Right atrium auricular region (tissue), 2 donors: ENCODE measurements around the gene LRRC25. TPM values are rescaled to one million over a fixed set of nuclear protein-coding genes. Genes with fewer than 3 reads are reported as not detected.
"Not testable (repeated sequence)": the region's sequence is repeated elsewhere in the genome, so short reads cannot be mapped to it uniquely, and the experiment has no call there.

ENCODE experiments used
- DNase-seq: peaks from one replicate; pipeline ENCODE4 v3.0.0-alpha.2; 2019; ENCODE audit warnings: low spot score
- H3K27ac ChIP-seq, 2 donors: fragments of 200-600 bp; sonication (generic); 1 replicate in 1 of 2; 2 replicates in 1 of 2; pipeline ENCODE4 v1.5.1; 2016 to 2019
- H3K27me3 ChIP-seq, 2 donors: fragments of 200-600 bp; sonication (generic); one replicate each; pipeline versions ENCODE4 v1.5.1 to v1.6.0; 2017 to 2019
- H3K36me3 ChIP-seq: fragments of 200-600 bp; sonication (generic); one replicate; pipeline ENCODE4 v1.5.1; 2016
- H3K4me1 ChIP-seq, 2 donors: fragments of 200-600 bp; sonication (generic); one replicate each; pipeline versions ENCODE4 v1.5.1 to v1.6.0; 2017 to 2019
- H3K4me3 ChIP-seq, 2 donors: fragments of 200-600 bp; sonication (generic); 1 replicate in 1 of 2; 2 replicates in 1 of 2; pipeline ENCODE4 v1.5.1; 2017 to 2019; ENCODE audit warnings: mild to moderate bottlenecking in 1 of 2, moderate library complexity in 1 of 2
- H3K9me3 ChIP-seq, 2 donors: fragments of 200-600 bp; sonication (generic); one replicate each; pipeline ENCODE4 v1.5.1; 2019
- CTCF ChIP-seq, 2 donors: fragments of 200-600 bp; sonication (generic); IDR thresholded peaks; one replicate each; pipeline ENCODE4 v1.5.1; 2019; ENCODE audit warnings: antibody characterized with exemption in 2 of 2
- total RNA-seq, 2 donors: library from RNA; depleted of rRNA; stranded (reverse); fragments of >200 nt; gene quantifications; one replicate each; pipeline ENCODE4 v1.1.0, GENCODE V29; 2016

LRRC25 gene
- total RNA-seq, 2 donors from 2014 or later: 2.6 to 6.8 TPM

- Histone ChIP-seq H3K9me3 (no peaks in the 10 kb centered on the region), H3K27me3 (no peaks in the 10 kb centered on the region), H3K4me1 (peaks cover 0 to 21% of the 10 kb centered on the region in 2 donors), H3K27ac (no peak overlapping the region), H3K36me3 (peaks cover 2% of the 10 kb centered on the region), H3K4me3 (no peak overlapping the region)
- TF ChIP-seq CTCF (IDR thresholded peaks at IDR 0.05): no peak
- no peak for DNase-seq
Observed at GRCh38 chr19:18368504-18369222, 28.8 kb downstream of the LRRC25 start.

GRCh38 chr19:18366021-18366435, 31.4 kb downstream of the LRRC25 start:
- no peak for DNase-seq
- no peak for TF ChIP-seq CTCF (IDR thresholded peaks at IDR 0.05)
- peaks cover 12% of the 10 kb centered on the region for H3K36me3 ChIP-seq
- no peaks in the 10 kb centered on the region for H3K27me3 ChIP-seq
- H3K4me1 ChIP-seq: peaks cover 0 to 16% of the 10 kb centered on the region in 2 donors
- H3K9me3 ChIP-seq: no peaks in the 10 kb centered on the region
- no peak overlapping the region for H3K4me3 ChIP-seq
- peak overlapping the region; percentile 65 to 76 for H3K27ac ChIP-seq

GRCh38 chr19:18364826-18365528, 32.4 kb downstream of the LRRC25 start:
- Histone ChIP-seq H3K36me3 (peaks cover 17% of the 10 kb centered on the region), H3K4me3 (peak overlapping the region in 1 of 2 donors; percentile 4), H3K9me3 (no peaks in the 10 kb centered on the region), H3K27ac (peak overlapping the region; percentile 65 to 76), H3K4me1 (peaks cover 0 to 16% of the 10 kb centered on the region in 2 donors), H3K27me3 (no peaks in the 10 kb centered on the region)
- DNase-seq: peak; percentile 78
- TF ChIP-seq CTCF (IDR thresholded peaks at IDR 0.05): no peak

GRCh38 chr19:18364277-18364825, 33.1 kb downstream of the LRRC25 start:
- peaks cover 20% of the 10 kb centered on the region for H3K36me3 ChIP-seq
- H3K27me3 ChIP-seq, DNase-seq, H3K9me3 ChIP-seq: not testable (repeated sequence)
- peak overlapping the region; percentile 65 to 76 for H3K27ac ChIP-seq
- peaks cover 0 to 16% of the 10 kb centered on the region in 2 donors for H3K4me1 ChIP-seq
- peak overlapping the region in 1 of 2 donors; percentile 4 for H3K4me3 ChIP-seq

GRCh38 chr19:18363787-18364186, 33.6 kb downstream of the LRRC25 start:
- Histone ChIP-seq H3K4me3 (no peak overlapping the region), H3K27me3 (no peaks in the 10 kb centered on the region), H3K36me3 (peaks cover 25% of the 10 kb centered on the region), H3K9me3 (no peaks in the 10 kb centered on the region), H3K4me1 (peaks cover 0 to 16% of the 10 kb centered on the region in 2 donors), H3K27ac (peak overlapping the region in 1 of 2 donors; percentile 65)
- TF ChIP-seq CTCF (IDR thresholded peaks at IDR 0.05): no peak
- DNase-seq: no peak

GRCh38 chr19:18362934-18363542, 34.4 kb downstream of the LRRC25 start:
- Histone ChIP-seq H3K4me3 (no peak overlapping the region), H3K36me3 (peaks cover 33% of the 10 kb centered on the region), H3K27me3 (no peaks in the 10 kb centered on the region), H3K9me3 (no peaks in the 10 kb centered on the region), H3K27ac (no peak overlapping the region), H3K4me1 (peaks cover 0 to 16% of the 10 kb centered on the region in 2 donors)
- no peak for DNase-seq
- no peak for TF ChIP-seq CTCF (IDR thresholded peaks at IDR 0.05)
